K562 (cell line): ENCODE measurements around the gene SLC1A4. TPM values are rescaled to one million over a fixed set of nuclear protein-coding genes. Genes with fewer than 3 reads are reported as not detected.

ENCODE experiments used
- BCLAF1 ChIP-seq, 2 experiments: fragments of 450-650 bp in 1 of 2; IDR thresholded peaks; 2 replicates each; pipeline ENCODE4 v1.6.1; 2011 to 2017; ENCODE audit warnings: low read depth in 2 of 2, antibody characterized with exemption in 1 of 2, borderline replicate concordance in 1 of 2, low read length in 1 of 2, mild to moderate bottlenecking in 1 of 2, mixed read lengths in 1 of 2; ENCODE audit not compliant: control insufficient read depth in 1 of 2
- CHAMP1 ChIP-seq: fragments of 450-650 bp; IDR thresholded peaks from 2 replicates; pipeline ENCODE4 v1.6.1; 2016; ENCODE audit warnings: mild to moderate bottlenecking
- E2F4 ChIP-seq: sonication (generic); formaldehyde crosslinking; IDR thresholded peaks from 2 replicates; pipeline ENCODE4 v1.8.0; 2022; ENCODE audit warnings: mild to moderate bottlenecking, low read depth, missing genetic modification reagents
- ELK3 ChIP-seq: fragments of 450-650 bp; formaldehyde crosslinking; IDR thresholded peaks from 2 replicates; pipeline ENCODE4 v1.4.0; 2020; ENCODE audit warnings: mild to moderate bottlenecking
- HDAC8 ChIP-seq: fragments of 450-650 bp; IDR thresholded peaks from 2 replicates; pipeline ENCODE4 v1.6.1; 2016; ENCODE audit warnings: mild to moderate bottlenecking, missing genetic modification characterization, moderate library complexity, missing compliant biosample characterization
- HNRNPK ChIP-seq: fragments of 200-400 bp; formaldehyde crosslinking; IDR thresholded peaks from one replicate; pipeline ENCODE4 v1.6.1; 2018; ENCODE audit warnings: mild to moderate bottlenecking, low read depth, low read length; ENCODE audit not compliant: poor library complexity, severe bottlenecking
- MAZ ChIP-seq, 2 experiments: fragments of 450-650 bp in 1 of 2; sonication (generic) in 1 of 2; formaldehyde crosslinking; IDR thresholded peaks in 1 of 2; conservative IDR thresholded peaks in 1 of 2; 2 replicates each; pipeline versions ENCODE4 v1.4.0 to v1.5.0; 2020; ENCODE audit warnings: mild to moderate bottlenecking in 1 of 2, missing genetic modification reagents in 1 of 2
- NONO ChIP-seq, 2 experiments: fragments of 200-400 bp in 1 of 2; fragments of 450-650 bp in 1 of 2; formaldehyde crosslinking in 1 of 2; IDR thresholded peaks; 2 replicates each; pipeline ENCODE4 v1.6.1; 2017; ENCODE audit warnings: low read depth in 2 of 2, mild to moderate bottlenecking in 2 of 2, moderate library complexity in 2 of 2, low read length in 1 of 2
- POLR2H ChIP-seq: IDR thresholded peaks from 2 replicates; pipeline ENCODE4 v1.6.1; 2016; ENCODE audit warnings: missing genetic modification characterization, low read depth, mild to moderate bottlenecking, control low read depth, missing compliant biosample characterization, moderate library complexity
- RBM25 ChIP-seq: fragments of 200-400 bp; formaldehyde crosslinking; IDR thresholded peaks from 2 replicates; pipeline ENCODE4 v1.6.1; 2018; ENCODE audit warnings: low read length, low read depth, moderate library complexity; ENCODE audit not compliant: severe bottlenecking
- TAF1 ChIP-seq: IDR thresholded peaks from 2 replicates; pipeline ENCODE4 v1.6.1; 2011; ENCODE audit warnings: mild to moderate bottlenecking, low read length, moderate library complexity; ENCODE audit not compliant: insufficient read depth, control insufficient read depth, severe bottlenecking; ENCODE audit errors: extremely low read depth
- TEAD1 ChIP-seq, 2 experiments: fragments of 450-650 bp in 1 of 2; sonication (generic) in 1 of 2; formaldehyde crosslinking; IDR thresholded peaks; 2 replicates each; pipeline versions ENCODE4 v1.4.0 to v1.8.0; 2020 to 2022; ENCODE audit warnings: mild to moderate bottlenecking in 2 of 2, missing genetic modification reagents in 1 of 2
- ZFP30 ChIP-seq: fragments of 250-450 bp; sonication (Bioruptor Pico); IDR thresholded peaks from 2 replicates; pipeline ENCODE4 v1.8.0; 2022; ENCODE audit warnings: moderate library complexity, mild to moderate bottlenecking, inconsistent platforms, borderline replicate concordance
- ZNF253 ChIP-seq: fragments of 250-450 bp; sonication (Bioruptor Pico); conservative IDR thresholded peaks from 2 replicates; pipeline ENCODE4 v1.6.1; 2021; ENCODE audit warnings: mild to moderate bottlenecking
- ZNF436 ChIP-seq: fragments of 250-450, 450-650 bp; sonication (Bioruptor Pico); formaldehyde crosslinking; IDR thresholded peaks from 2 replicates; pipeline ENCODE4 v1.7.0; 2020; ENCODE audit warnings: mild to moderate bottlenecking
- ZNF57 ChIP-seq: fragments of 450-650 bp; formaldehyde crosslinking; IDR thresholded peaks from 2 replicates; pipeline ENCODE4 v1.4.0; 2020; ENCODE audit warnings: mild to moderate bottlenecking, moderate library complexity
- polyA plus RNA-seq, 8 experiments: library from polyadenylated mRNA; depleted of rRNA in 4 of 8; stranded (reverse) in 5 of 8; unstranded in 3 of 8; fragments of >200 nt; fragmentation: Nextera tagmentation in 2 of 8; fragmentation: Illumina TruSeq in 1 of 8; extraction: Ambion mirVana in 2 of 8; extraction: Trizol in 1 of 8; gene quantifications; 2 replicates each; pipeline versions ENCODE4 v1.2.1 to v1.2.3, GENCODE V29; 2011 to 2014; ENCODE audit warnings: inconsistent platforms in 1 of 8, missing spikeins in 1 of 8
- total RNA-seq, 7 experiments: library from RNA; depleted of rRNA in 6 of 7; stranded (reverse); fragments of >200 nt in 6 of 7; fragmentation: Illumina TruSeq in 2 of 7; extraction: Trizol in 2 of 7; gene quantifications; 2 replicates each; pipeline versions ENCODE4 v1.2.1 to v1.2.3, GENCODE V29; 2011 to 2021; ENCODE audit warnings: low replicate concordance in 1 of 7

Gene SLC1A4
- total and polyA plus RNA-seq, 9 of the 15 experiments (the other 6 are each of a cell fraction or from before 2014, with no cell fraction given), result 4.4 to 24.0 (median 10.9) TPM

GRCh38 chr2:65021709-65022108, 32.5 kb downstream of the SLC1A4 start (continued):
- TF ChIP-seq BCLAF1 (IDR thresholded peaks at IDR 0.05; ENCODE audit: borderline replicate concordance in 1 of 2, control insufficient read depth in 1 of 2, low read depth in 2 of 2, low read length in 1 of 2) (no peak), HNRNPK (no peak), E2F4 (CRISPR knock-in tag) (no peak), TEAD1 (CRISPR knock-in tag; IDR thresholded peaks at IDR 0.05) (peak in 1 of 2 experiments; percentile 82; a peak in 2 of 4 replicates), HDAC8 (tag) (no peak), CHAMP1 (peak; percentile 55), NONO (IDR thresholded peaks at IDR 0.05; ENCODE audit: low read depth in 2 of 2, low read length in 1 of 2) (peak in 1 of 2 experiments; percentile 80; a peak in 1 of 4 replicates), ZFP30 (no peak), MAZ (CRISPR knock-in tag; conservative IDR thresholded peaks at IDR 0.05 in 1 of 2, IDR thresholded peaks at IDR 0.05 in 1 of 2) (peak in 1 of 2 experiments; percentile 27; a peak in 1 of 4 replicates), RBM25 (no peak), TAF1 (no peak), ZNF57 (CRISPR knock-in tag) (no peak), ZNF253 (CRISPR knock-in tag) (no peak), ZNF436 (CRISPR knock-in tag) (no peak), ELK3 (no peak), POLR2H (no peak)
